Activated naive CD8-positive, alpha-beta T cell treated with anti-CD3 and anti-CD28 coated beads, Interleukin-2, amount 50 U/mL, for 24 hours (primary cell): ENCODE data around the gene ISOC2.

Experiments
- ATAC-seq: fragments of 150-1000 bp; cut with Tn5 transposase; one replicate; pipeline ENCODE4 v1.10.0; 2021
- DNase-seq: peaks from one replicate; pipeline ENCODE4 v3.0.0; 2021
- H3K27ac Mint-ChIP-seq: one replicate; pipeline ENCODE4 v1.8.0; 2021; ENCODE audit warnings: mild to moderate bottlenecking, mixed read lengths
- H3K27me3 Mint-ChIP-seq: one replicate; pipeline ENCODE4 v1.8.0; 2021; ENCODE audit warnings: mixed read lengths
- H3K36me3 Mint-ChIP-seq: one replicate; pipeline ENCODE4 v1.8.0; 2021; ENCODE audit warnings: low read depth, mixed read lengths
- H3K4me1 Mint-ChIP-seq: one replicate; pipeline ENCODE4 v1.8.0; 2021; ENCODE audit warnings: mixed read lengths
- H3K4me3 Mint-ChIP-seq: one replicate; pipeline ENCODE4 v1.8.0; 2021; ENCODE audit warnings: mild to moderate bottlenecking, moderate library complexity, mixed read lengths
- H3K9me3 Mint-ChIP-seq: one replicate; pipeline ENCODE4 v1.8.0; 2021; ENCODE audit warnings: mixed read lengths

ISOC2 gene

GRCh38 chr19:55485439-55486011 lies 24.1 kb upstream of the ISOC2 start:
- no peaks in the 10 kb centered on the region for H3K9me3 Mint-ChIP-seq
- H3K36me3 Mint-ChIP-seq: no peaks in the 10 kb centered on the region
- DNase-seq (no peak), ATAC-seq (peak; percentile 5)
- H3K27ac Mint-ChIP-seq: peak overlapping the region; percentile 81
- peak overlapping the region; percentile 78 for H3K4me3 Mint-ChIP-seq
- no peaks in the 10 kb centered on the region for H3K27me3 Mint-ChIP-seq
- peaks cover 19% of the 10 kb centered on the region for H3K4me1 Mint-ChIP-seq

DNA sequence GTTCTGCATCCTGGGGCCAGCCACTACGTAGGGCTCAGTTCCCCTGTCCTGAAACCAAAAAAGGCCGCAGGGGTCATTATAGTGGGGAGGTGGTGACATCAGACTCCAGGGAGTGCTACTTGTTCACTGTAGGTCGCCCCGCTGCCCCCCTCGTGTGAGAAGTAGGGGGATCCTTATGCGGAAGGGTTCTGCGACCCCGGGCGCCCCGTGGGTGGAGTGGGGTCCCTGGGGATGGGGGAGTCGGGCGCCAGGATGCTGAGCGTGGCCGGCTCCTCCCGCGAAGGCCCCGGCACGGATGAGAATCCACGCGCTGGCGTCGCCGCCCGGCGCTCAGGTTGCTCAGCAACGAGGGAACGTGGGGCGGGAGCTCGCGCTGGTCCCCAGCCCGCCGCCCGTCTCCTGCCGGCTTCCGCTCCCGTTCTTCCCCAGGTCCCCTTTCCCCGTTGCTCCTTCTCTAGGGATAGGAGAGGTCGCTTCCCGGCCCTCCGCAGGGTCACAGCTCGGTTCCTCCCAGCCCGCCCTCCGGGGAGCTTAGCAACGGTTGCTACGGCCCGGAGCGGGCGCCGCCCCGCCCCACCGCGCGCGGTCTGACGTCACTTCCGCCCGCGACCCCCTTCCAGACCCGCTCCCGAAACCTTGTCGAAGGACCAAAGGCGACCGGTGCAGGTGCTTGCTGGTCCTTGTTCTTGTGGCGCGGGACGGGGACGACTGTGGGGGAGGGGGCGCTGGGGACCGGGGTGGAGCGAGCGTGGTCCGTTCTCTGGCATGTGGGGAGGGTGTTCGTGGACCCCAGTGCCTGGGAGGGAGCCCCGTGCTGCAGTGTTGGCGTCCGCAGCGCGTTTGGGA lies 23.4 kb upstream of the ISOC2 start, which contains the start of gene NAT14:
Gene NAT14, plus strand, starts transcription at position 596 of the 846 bp plus-strand sequence. CDS start 521 bp downstream, outside the sequence.
- ATAC-seq (peak; percentile 67), DNase-seq (peak; percentile 78)
- Mint-ChIP-seq H3K27ac (peak within 1 kb of the TSS; percentile 81), H3K27me3 (no peaks in the 10 kb centered on the region), H3K4me3 (peak within 1 kb of the TSS; percentile 78), H3K4me1 (peaks cover 21% of the 10 kb centered on the region), H3K9me3 (no peaks in the 10 kb centered on the region), H3K36me3 (no peaks in the 10 kb centered on the region)

DNA sequence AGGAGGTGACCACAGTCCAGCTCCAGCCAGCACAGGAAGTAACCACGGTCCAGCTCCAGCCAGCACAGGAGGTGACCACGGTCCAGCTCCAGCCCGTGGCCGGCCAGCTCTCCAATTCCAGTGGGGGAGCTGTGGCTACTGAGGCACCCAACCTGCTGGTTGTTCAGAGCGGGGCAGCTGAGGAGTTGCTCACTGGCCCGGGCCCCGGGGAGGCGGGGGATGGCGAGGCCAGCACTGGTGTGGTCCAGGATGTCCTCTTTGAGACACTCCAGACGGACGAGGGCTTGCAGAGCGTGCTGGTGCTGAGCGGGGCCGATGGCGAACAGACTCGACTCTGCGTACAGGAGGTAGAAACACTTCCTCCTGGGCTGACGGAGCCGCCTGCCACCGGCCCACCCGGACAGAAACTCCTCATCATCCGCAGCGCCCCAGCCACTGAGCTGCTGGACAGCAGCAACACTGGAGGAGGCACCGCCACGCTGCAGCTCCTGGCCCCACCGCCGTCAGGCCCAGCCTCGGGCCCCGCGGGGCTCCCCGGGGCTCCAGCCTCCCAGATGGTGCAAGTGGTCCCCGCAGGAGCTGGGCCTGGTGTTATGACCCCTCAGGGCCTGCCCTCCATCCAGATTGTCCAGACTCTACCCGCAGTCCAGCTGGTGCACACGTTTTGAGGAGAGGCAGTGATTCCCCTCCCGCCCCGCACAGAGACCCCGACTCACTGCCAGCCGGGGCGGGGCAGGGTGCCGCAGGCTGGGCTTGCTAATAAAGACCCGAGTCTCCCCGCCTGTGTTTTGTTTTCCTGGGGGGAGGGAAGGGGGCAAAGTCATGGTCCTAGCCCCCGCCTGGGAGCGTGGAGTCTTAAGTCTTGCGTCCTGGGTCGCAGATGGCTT lies 22.5 kb upstream of the ISOC2 start:
- Mint-ChIP-seq H3K9me3 (no peaks in the 10 kb centered on the region), H3K4me3 (peak overlapping the region; percentile 51), H3K4me1 (peaks cover 24% of the 10 kb centered on the region), H3K27ac (no peak overlapping the region), H3K36me3 (no peaks in the 10 kb centered on the region), H3K27me3 (no peaks in the 10 kb centered on the region)
- DNase-seq (no peak), ATAC-seq (no peak)

DNA sequence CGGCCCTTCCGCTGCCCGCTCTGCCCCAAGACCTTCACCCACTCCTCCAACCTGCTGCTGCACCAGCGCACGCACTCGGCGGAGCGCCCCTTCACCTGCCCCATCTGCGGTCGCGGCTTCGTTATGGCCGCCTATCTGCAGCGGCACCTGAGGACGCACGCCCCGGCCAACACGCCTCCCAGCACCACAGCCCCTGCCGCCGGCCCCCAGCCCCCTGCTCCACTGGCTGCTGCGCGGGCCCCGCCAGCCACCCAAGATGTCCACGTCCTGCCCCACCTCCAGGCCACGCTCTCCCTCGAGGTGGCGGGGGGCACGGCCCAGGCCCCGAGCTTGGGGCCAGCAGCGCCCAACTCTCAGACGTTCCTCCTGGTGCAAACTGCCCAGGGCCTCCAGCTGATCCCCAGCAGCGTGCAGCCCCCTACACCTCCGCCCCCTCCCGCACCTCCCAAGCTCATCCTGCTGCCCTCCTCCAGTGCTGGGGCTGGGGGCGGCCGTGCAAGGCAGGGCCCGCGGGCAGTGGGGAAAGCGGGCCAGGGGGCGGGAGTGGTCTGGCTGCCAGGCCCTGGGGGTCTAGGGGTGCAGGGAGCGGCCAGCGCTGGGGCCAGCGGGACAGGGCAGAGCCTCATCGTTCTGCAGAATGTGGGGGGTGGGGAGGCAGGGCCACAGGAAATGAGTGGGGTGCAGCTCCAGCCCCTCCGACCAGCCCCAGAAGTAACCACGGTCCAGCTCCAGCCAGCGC lies 21.7 kb upstream of the ISOC2 start:
- no peak for ATAC-seq
- no peak overlapping the region for H3K27ac Mint-ChIP-seq
- no peaks in the 10 kb centered on the region for H3K9me3 Mint-ChIP-seq
- DNase-seq: no peak
- no peaks in the 10 kb centered on the region for H3K36me3 Mint-ChIP-seq
- no peaks in the 10 kb centered on the region for H3K27me3 Mint-ChIP-seq
- H3K4me1 Mint-ChIP-seq: peaks cover 31% of the 10 kb centered on the region
- no peak overlapping the region for H3K4me3 Mint-ChIP-seq

DNA sequence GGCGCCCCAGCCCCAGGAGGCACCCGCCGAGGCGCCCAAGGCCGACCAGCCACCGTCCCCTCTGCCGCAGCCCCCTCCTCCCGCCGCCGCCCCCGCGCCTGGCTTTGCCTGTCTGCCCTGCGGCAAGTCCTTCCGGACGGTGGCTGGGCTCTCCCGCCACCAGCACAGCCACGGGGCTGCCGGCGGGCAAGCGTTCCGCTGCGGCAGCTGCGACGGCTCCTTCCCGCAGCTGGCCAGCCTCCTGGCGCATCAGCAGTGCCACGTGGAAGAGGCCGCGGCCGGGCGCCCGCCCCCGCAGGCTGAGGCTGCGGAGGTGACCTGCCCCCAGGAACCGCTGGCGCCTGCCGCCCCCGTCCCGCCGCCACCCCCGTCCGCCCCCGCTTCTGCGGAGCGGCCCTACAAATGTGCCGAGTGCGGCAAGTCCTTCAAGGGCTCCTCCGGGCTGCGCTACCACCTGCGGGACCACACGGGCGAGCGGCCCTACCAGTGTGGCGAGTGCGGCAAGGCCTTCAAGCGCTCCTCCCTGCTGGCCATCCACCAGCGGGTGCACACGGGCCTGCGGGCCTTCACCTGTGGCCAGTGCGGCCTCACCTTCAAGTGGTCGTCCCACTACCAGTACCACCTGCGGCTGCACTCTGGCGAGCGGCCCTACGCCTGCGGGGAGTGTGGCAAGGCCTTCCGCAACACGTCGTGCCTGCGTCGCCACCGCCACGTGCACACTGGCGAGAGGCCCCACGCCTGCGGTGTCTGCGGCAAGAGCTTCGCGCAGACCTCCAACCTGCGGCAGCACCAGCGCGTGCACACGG lies 20.9 kb upstream of the ISOC2 start:
- Mint-ChIP-seq H3K4me3 (no peak overlapping the region), H3K27ac (no peak overlapping the region), H3K27me3 (no peaks in the 10 kb centered on the region), H3K9me3 (no peaks in the 10 kb centered on the region), H3K36me3 (no peaks in the 10 kb centered on the region), H3K4me1 (peaks cover 32% of the 10 kb centered on the region)
- DNase-seq (no peak), ATAC-seq (no peak)

DNA sequence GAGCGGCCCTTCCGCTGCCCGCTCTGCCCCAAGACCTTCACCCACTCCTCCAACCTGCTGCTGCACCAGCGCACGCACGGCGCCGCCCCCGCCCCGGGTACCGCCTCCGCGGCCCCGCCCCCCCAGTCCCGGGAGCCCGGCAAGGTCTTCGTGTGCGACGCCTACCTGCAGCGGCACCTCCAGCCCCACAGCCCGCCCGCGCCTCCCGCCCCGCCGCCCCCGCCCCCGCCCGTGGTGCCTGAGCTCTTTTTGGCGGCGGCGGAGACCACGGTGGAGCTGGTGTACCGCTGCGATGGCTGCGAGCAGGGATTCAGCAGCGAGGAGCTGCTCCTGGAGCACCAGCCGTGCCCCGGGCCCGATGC lies 20.3 kb upstream of the ISOC2 start:
- Mint-ChIP-seq H3K27ac (no peak overlapping the region), H3K9me3 (no peaks in the 10 kb centered on the region), H3K36me3 (no peaks in the 10 kb centered on the region), H3K4me1 (peaks cover 30% of the 10 kb centered on the region), H3K27me3 (no peaks in the 10 kb centered on the region), H3K4me3 (no peak overlapping the region)
- no peak for DNase-seq
- no peak for ATAC-seq

- Mint-ChIP-seq H3K4me3 (no peak overlapping the region), H3K4me1 (peaks cover 30% of the 10 kb centered on the region)
- no peak for DNase-seq
Measured at GRCh38 chr19:55481148-55481793, 19.8 kb upstream of the ISOC2 start.

GRCh38 chr19:55479451-55480230 lies 18.2 kb upstream of the ISOC2 start:
- Mint-ChIP-seq H3K36me3 (no peaks in the 10 kb centered on the region), H3K27ac (peak overlapping the region; percentile 6), H3K4me3 (no peak overlapping the region), H3K4me1 (peaks cover 33% of the 10 kb centered on the region), H3K9me3 (no peaks in the 10 kb centered on the region), H3K27me3 (no peaks in the 10 kb centered on the region)
- no peak for DNase-seq
- ATAC-seq: no peak

More at GRCh38 chr19:55481148-55481793, 19.8 kb upstream of the ISOC2 start:
- ATAC-seq: no peak
- no peak overlapping the region for H3K27ac Mint-ChIP-seq
- H3K9me3 Mint-ChIP-seq: no peaks in the 10 kb centered on the region
- no peaks in the 10 kb centered on the region for H3K36me3 Mint-ChIP-seq
- H3K27me3 Mint-ChIP-seq: no peaks in the 10 kb centered on the region

DNA sequence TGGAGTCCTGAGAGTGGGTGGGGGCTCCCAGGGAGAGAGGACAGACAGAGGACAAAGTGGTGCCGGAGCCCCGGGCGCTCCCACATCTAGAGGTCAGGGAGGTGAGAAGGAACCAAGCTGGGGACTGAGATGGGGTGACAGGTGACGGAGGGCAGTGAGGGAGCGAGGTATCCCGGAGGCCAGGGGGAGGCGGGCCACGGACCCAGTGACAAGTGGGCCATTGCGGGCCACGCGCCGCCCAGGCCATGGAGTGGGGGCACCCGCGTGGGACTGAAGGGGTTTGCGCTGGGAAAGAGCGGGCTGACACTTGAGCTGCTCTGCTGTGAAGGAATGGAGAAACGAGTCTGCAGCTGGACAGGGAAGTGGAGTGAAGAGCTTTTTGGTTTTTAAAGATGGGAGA lies 17.6 kb upstream of the ISOC2 start:
- Mint-ChIP-seq H3K9me3 (no peaks in the 10 kb centered on the region), H3K36me3 (no peaks in the 10 kb centered on the region), H3K27me3 (no peaks in the 10 kb centered on the region), H3K4me1 (peaks cover 33% of the 10 kb centered on the region), H3K27ac (peak overlapping the region; percentile 6), H3K4me3 (no peak overlapping the region)
- DNase-seq (no peak), ATAC-seq (no peak)

- Mint-ChIP-seq H3K36me3 (no peaks in the 10 kb centered on the region), H3K27me3 (no peaks in the 10 kb centered on the region), H3K27ac (peak overlapping the region; percentile 6), H3K4me1 (peaks cover 33% of the 10 kb centered on the region), H3K4me3 (peak overlapping the region; percentile 90), H3K9me3 (no peaks in the 10 kb centered on the region)
- DNase-seq: no peak
- ATAC-seq: no peak
Measured at GRCh38 chr19:55478364-55478763, 16.9 kb upstream of the ISOC2 start.

GRCh38 chr19:55477905-55478304 lies 16.5 kb upstream of the ISOC2 start:
- ATAC-seq: no peak
- DNase-seq: no peak
- Mint-ChIP-seq H3K27ac (no peak overlapping the region), H3K4me1 (peaks cover 33% of the 10 kb centered on the region), H3K36me3 (no peaks in the 10 kb centered on the region), H3K9me3 (no peaks in the 10 kb centered on the region), H3K4me3 (peak overlapping the region; percentile 90), H3K27me3 (no peaks in the 10 kb centered on the region)

DNA sequence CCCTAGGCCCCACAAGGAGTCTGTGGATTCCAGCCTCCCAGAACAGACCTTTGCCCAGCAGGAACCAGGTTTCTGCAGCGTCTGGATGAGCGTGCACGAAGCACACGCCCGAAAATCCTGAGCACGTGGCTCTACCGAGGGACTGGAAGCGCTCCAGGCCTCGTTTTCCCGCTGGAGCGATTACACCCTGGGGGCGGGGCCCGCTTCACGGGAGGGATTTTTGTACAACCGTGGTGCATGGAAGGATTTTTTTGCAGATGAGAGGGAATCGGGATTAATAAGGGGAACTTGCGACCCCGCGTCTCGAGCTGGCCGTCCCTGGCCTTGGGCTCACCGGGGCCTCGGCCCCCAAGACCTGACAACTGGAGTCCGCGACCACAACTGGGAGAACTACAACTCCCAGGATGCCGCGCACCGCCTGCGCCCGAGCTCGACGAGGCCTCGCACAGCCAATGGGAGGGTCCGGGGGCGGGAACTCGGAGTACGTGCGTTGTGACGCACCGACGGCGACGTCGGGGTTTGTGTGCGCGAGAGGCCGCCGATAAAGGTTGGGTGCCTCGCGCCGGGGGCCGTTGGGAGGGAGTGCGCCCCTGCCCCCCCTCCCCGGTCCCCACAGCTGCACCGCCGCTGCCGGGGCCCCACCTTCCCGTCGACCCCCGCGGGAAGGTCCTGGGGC lies 14.8 kb upstream of the ISOC2 start, which contains the start of gene ZNF628:
Gene ZNF628, plus strand, starts transcription at position 518 of the 676 bp plus-strand sequence. CDS start 3,294 bp downstream, outside the sequence.
- H3K27ac Mint-ChIP-seq: peak within 1 kb of the TSS; percentile 94
- H3K4me1 Mint-ChIP-seq: peaks cover 33% of the 10 kb centered on the region
- ATAC-seq (peak; percentile 93), DNase-seq (peak; percentile 98)
- H3K36me3 Mint-ChIP-seq: no peaks in the 10 kb centered on the region
- H3K9me3 Mint-ChIP-seq: no peaks in the 10 kb centered on the region
- H3K4me3 Mint-ChIP-seq: peak within 1 kb of the TSS; percentile 90
- no peaks in the 10 kb centered on the region for H3K27me3 Mint-ChIP-seq
